C4-2B (cell line): Measurements from ENCODE around the gene DIS3L.

ENCODE experiments used
- CTCF ChIP-seq: fragments of 450-650 bp; conservative IDR thresholded peaks from 2 replicates; pipeline ENCODE4 v1.5.1; 2017; ENCODE audit warnings: mild to moderate bottlenecking
- ZFX ChIP-seq: fragments of 450-650 bp; IDR thresholded peaks from 2 replicates; pipeline ENCODE4 v1.6.1; 2017

DNA sequence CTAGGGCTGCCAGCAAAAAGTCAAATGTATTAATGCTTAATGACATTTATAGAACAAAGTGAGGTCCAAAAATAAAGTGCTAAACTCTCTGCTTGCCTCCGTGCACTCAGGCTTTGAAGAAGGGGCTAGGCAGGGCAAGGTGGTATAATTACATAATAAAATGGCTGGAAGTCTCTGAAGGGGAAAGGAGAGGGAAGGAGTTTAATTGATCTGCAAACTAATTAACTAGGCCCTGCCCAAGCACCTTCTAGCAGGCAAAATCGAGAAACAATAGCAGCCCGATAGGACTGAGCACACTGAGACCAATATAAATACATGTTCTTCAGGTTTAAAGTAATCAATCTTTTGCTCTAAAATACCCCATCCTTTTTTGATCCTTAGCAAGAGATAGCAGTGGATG is 13.0 kb downstream of the DIS3L start:
- TF ChIP-seq CTCF (no peak), ZFX (no peak)
